Kidney (tissue), 14 donors: ENCODE measurements around the gene MAP10. TPM values are rescaled to one million over a fixed set of nuclear protein-coding genes. Genes with fewer than 3 reads are reported as not detected.

Source experiments
- DNase-seq, 5 donors: peaks; one replicate each; pipeline ENCODE4 v3.0.0-alpha.2; 2013 to 2020
- FAIRE-seq: peaks from 2 replicates; lab custom pipeline; 2012; peaks lifted over from hg19 to GRCh38; lab: Jason Lieb, UNC
- H3K27ac ChIP-seq, 2 donors: one replicate each; pipeline ENCODE4 v1.7.0; 2013; ENCODE audit warnings: low read depth in 2 of 2, low read length in 2 of 2, inconsistent platforms in 1 of 2
- H3K27me3 ChIP-seq: one replicate; pipeline ENCODE4 v1.7.1; 2013; ENCODE audit warnings: low read length, inconsistent platforms; ENCODE audit not compliant: control insufficient read depth, insufficient read depth
- H3K36me3 ChIP-seq, 3 donors: one replicate each; pipeline versions ENCODE4 v1.7.0 to v1.7.1; 2013; ENCODE audit warnings: low read length in 3 of 3, control low read depth in 1 of 3, inconsistent platforms in 1 of 3; ENCODE audit not compliant: insufficient read depth in 3 of 3, control insufficient read depth in 2 of 3
- H3K4me1 ChIP-seq, 3 donors: one replicate each; pipeline versions ENCODE4 v1.7.0 to v1.7.1; 2013; ENCODE audit warnings: low read length in 3 of 3, inconsistent platforms in 1 of 3, low read depth in 1 of 3; ENCODE audit not compliant: control insufficient read depth in 2 of 3, insufficient read depth in 2 of 3
- H3K4me3 ChIP-seq, 3 donors: one replicate each; pipeline versions ENCODE4 v1.7.0 to v1.8.1; 2013; ENCODE audit warnings: low read length in 3 of 3, control low read depth in 1 of 3, inconsistent platforms in 1 of 3
- H3K9ac ChIP-seq, 3 donors: one replicate each; pipeline versions ENCODE4 v1.7.0 to v1.7.1; 2013; ENCODE audit warnings: low read length in 3 of 3, control low read depth in 1 of 3, inconsistent platforms in 1 of 3
- H3K9me3 ChIP-seq, 3 donors: one replicate each; pipeline versions ENCODE4 v1.7.0 to v1.7.1; 2013; ENCODE audit warnings: low read length in 3 of 3, control low read depth in 1 of 3, inconsistent platforms in 1 of 3; ENCODE audit not compliant: control insufficient read depth in 2 of 3, insufficient read depth in 1 of 3
- CTCF ChIP-seq: IDR thresholded peaks from 3 replicates; pipeline ENCODE4 v1.5.1; 2012; ENCODE audit warnings: mild to moderate bottlenecking, moderate library complexity, borderline replicate concordance; ENCODE audit not compliant: insufficient read depth; ENCODE audit errors: extremely low read depth
- intact Hi-C: fragments of 100-400 bp; cut with DNase I; formaldehyde crosslinking; loops from one replicate; pipeline ENCODE4 v1.11.1; 2022
- polyA plus RNA-seq: library from polyadenylated mRNA; stranded (reverse); fragments of 350-450 nt; fragmentation: Illumina TruSeq; extraction: RNeasy Lipid Tissue Mini Kit (QIAGEN cat#74804); gene quantifications from one replicate; pipeline ENCODE4 v1.2.3, GENCODE V29; 2014; ENCODE audit warnings: low read depth, low replicate concordance; ENCODE audit not compliant: insufficient read depth
- total RNA-seq: library from RNA; stranded (reverse); fragmentation: NEBNext Ultra II Directional; extraction: Animal tissue kit (Norgen Biotek cat#: 25700); gene quantifications from one replicate; pipeline ENCODE4 v1.2.1, GENCODE V29; 2021
- donor health status: control.
- donor health status: control.
- donor health status: control.
- donor health status: control.
- donor health status: control.
- donor health status: DM: yes; HTN: yes; CAD: no.
- donor health status: Normal renal cell carcinoma (clear cell type).

The MAP10 gene
- total and polyA plus RNA-seq, 2 donors from 2014 or later = 1.1 to 3.8 TPM

GRCh38 chr1:232812560-232812959 lies 7.3 kb downstream of the MAP10 start:
- H3K9ac ChIP-seq = no peak overlapping the region
- FAIRE-seq (no peak), DNase-seq (no peak)
- H3K4me3 ChIP-seq = no peak overlapping the region
- no peaks in the 10 kb centered on the region for H3K27me3 ChIP-seq
- no peak overlapping the region for H3K27ac ChIP-seq
- H3K36me3 ChIP-seq = no peaks in the 10 kb centered on the region
- no peaks in the 10 kb centered on the region for H3K4me1 ChIP-seq
- intact Hi-C loops = no loop called here
- H3K9me3 ChIP-seq = no peaks in the 10 kb centered on the region
- TF ChIP-seq CTCF = no peak

- no peaks in the 10 kb centered on the region for H3K9me3 ChIP-seq
- H3K27me3 ChIP-seq = no peaks in the 10 kb centered on the region
- H3K27ac ChIP-seq = no peak overlapping the region
- H3K9ac ChIP-seq = no peak overlapping the region
- no peaks in the 10 kb centered on the region for H3K4me1 ChIP-seq
- no peak for DNase-seq
- no peak overlapping the region for H3K4me3 ChIP-seq
- FAIRE-seq = no peak
- no peaks in the 10 kb centered on the region for H3K36me3 ChIP-seq
- TF ChIP-seq CTCF = no peak
- intact Hi-C loops = no loop called here
Measured at GRCh38 chr1:232813097-232813496, 7.9 kb downstream of the MAP10 start.

DNA sequence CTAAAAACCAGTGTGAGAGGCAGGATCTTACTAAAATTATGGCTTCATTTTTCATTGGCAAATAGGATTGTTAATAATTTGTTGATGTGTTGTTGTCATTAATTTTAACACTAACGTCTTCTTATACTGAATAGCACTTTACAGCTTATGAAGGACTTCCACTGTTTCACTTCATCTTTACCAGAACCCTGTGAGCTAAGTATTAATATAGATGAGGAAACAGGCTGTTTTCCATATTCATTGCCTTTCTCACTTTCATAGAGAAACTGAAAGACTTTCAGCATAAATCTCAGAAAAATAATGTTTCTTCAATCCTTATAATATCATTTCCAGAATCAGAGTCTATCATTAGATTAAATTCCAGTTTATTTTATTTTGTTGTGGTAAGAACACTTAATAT lies 8.5 kb downstream of the MAP10 start:
- Histone ChIP-seq H3K4me3 (no peak overlapping the region), H3K27me3 (no peaks in the 10 kb centered on the region), H3K4me1 (no peaks in the 10 kb centered on the region), H3K27ac (no peak overlapping the region), H3K9me3 (no peaks in the 10 kb centered on the region), H3K9ac (no peak overlapping the region), H3K36me3 (no peaks in the 10 kb centered on the region)
- intact Hi-C loops = no loop called here
- DNase-seq (no peak), FAIRE-seq (no peak)
- no peak for TF ChIP-seq CTCF

- H3K4me3 ChIP-seq = no peak overlapping the region
- no peaks in the 10 kb centered on the region for H3K27me3 ChIP-seq
- H3K9me3 ChIP-seq = no peaks in the 10 kb centered on the region
- no peak overlapping the region for H3K9ac ChIP-seq
- TF ChIP-seq CTCF = no peak
- H3K27ac ChIP-seq = no peak overlapping the region
- H3K4me1 ChIP-seq = no peaks in the 10 kb centered on the region
- FAIRE-seq (no peak), DNase-seq (no peak)
- H3K36me3 ChIP-seq = no peaks in the 10 kb centered on the region
- intact Hi-C loops = no loop called here
Measured at GRCh38 chr1:232816324-232816723, 11.1 kb downstream of the MAP10 start.
